GM18498 (cell line): ENCODE measurements around the gene LRPPRC.

Source experiments
- ATAC-seq: cut with Tn5 transposase; IDR thresholded peaks from one replicate; pipeline ENCODE4 v1.9.1; 2021; ENCODE audit warnings: mild to moderate bottlenecking, moderate library complexity; ENCODE audit not compliant: unreplicated experiment

The LRPPRC gene

GRCh38 chr2:43872151-43872550 is 123.6 kb downstream of the LRPPRC start:
- ATAC-seq: no peak

- ATAC-seq: no peak
Measured at GRCh38 chr2:43855292-43855691, 140.5 kb downstream of the LRPPRC start.

GRCh38 chr2:43854671-43855070 is 141.1 kb downstream of the LRPPRC start:
- ATAC-seq: no peak

GRCh38 chr2:43853141-43854081 is 142.4 kb downstream of the LRPPRC start:
- no peak for ATAC-seq

GRCh38 chr2:43852196-43852730 is 143.5 kb downstream of the LRPPRC start:
- no peak for ATAC-seq

GRCh38 chr2:43851011-43851980 is 144.5 kb downstream of the LRPPRC start:
- no peak for ATAC-seq

- no peak for ATAC-seq
Measured at GRCh38 chr2:43848214-43848613, 147.6 kb downstream of the LRPPRC start.

GRCh38 chr2:43846140-43846793 is 149.5 kb downstream of the LRPPRC start:
- no peak for ATAC-seq

- ATAC-seq: no peak
Measured at GRCh38 chr2:43845181-43845580, 150.6 kb downstream of the LRPPRC start.

GRCh38 chr2:43842866-43843226 is 152.9 kb downstream of the LRPPRC start:
- no peak for ATAC-seq

- ATAC-seq: no peak
Measured at GRCh38 chr2:43841949-43842865, 153.6 kb downstream of the LRPPRC start.

- ATAC-seq: no peak
Measured at GRCh38 chr2:43840965-43841364, 154.8 kb downstream of the LRPPRC start.

GRCh38 chr2:43839776-43840564 is 155.8 kb downstream of the LRPPRC start:
- no peak for ATAC-seq

GRCh38 chr2:43838560-43839267 is 157.1 kb downstream of the LRPPRC start, which contains the start of the genes ABCG5 and ABCG8:
TSS of gene ABCG5 (minus strand) at chr2:43838839. CDS start at chr2:43838679, 160 bp downstream.
TSS of gene ABCG8 (plus strand) at chr2:43838971. CDS start at chr2:43839054, 83 bp downstream.
- no peak for ATAC-seq

GRCh38 chr2:43837831-43838559 is 157.8 kb downstream of the LRPPRC start:
- ATAC-seq: no peak

GRCh38 chr2:43837033-43837432 is 158.8 kb downstream of the LRPPRC start:
- ATAC-seq: no peak
